ENCODE results near the gene CLIC5. TPM values are rescaled to one million over a fixed set of nuclear protein-coding genes. Genes with fewer than 3 reads are reported as not detected.

The CLIC5 gene
- polyA plus RNA-seq, 1 donor from 2014 or later = 0.22 TPM

- Histone ChIP-seq H2AFZ (ENCODE audit: low read depth, low read length) (no peak overlapping the region), H3K9ac (ENCODE audit: low read length) (no peak overlapping the region), H3K79me2 (replicated peaks; ENCODE audit: insufficient read depth, low read length) (no peaks in the 10 kb centered on the region), H3K4me3 (ENCODE audit: low read length) (no peak overlapping the region), H4K20me1 (ENCODE audit: insufficient read depth) (no peaks in the 10 kb centered on the region), H3K9me2 (ENCODE audit: insufficient read depth, low read length) (no peaks in the 10 kb centered on the region), H3K9me3 (ENCODE audit: low read length) (no peaks in the 10 kb centered on the region), H3K27me3 (ENCODE audit: insufficient read depth, low read depth, low read length) (no peaks in the 10 kb centered on the region), H3K36me3 (ENCODE audit: insufficient read depth, low read length) (no peaks in the 10 kb centered on the region), H3K4me2 (ENCODE audit: low read length) (no peak overlapping the region), H3F3A (ENCODE audit: insufficient read depth, low read length, poor library complexity, severe bottlenecking) (no peaks in the 10 kb centered on the region), H3K27ac (ENCODE audit: low read length) (no peak overlapping the region)
- TF ChIP-seq MXI1 (conservative IDR thresholded peaks at IDR 0.05; ENCODE audit: poor library complexity, severe bottlenecking) = no peak
- TF ChIP-seq REST (IDR thresholded peaks at IDR 0.05; ENCODE audit: borderline replicate concordance) = no peak
These were observed 142.8 kb downstream of the CLIC5 start for GRCh38 chr6:45872827-45873365.

- H3K27me3 ChIP-seq (ENCODE audit: insufficient read depth, low read depth, low read length) = no peaks in the 10 kb centered on the region
- TF ChIP-seq SMC3 (conservative IDR thresholded peaks at IDR 0.05; ENCODE audit: poor library complexity) (no peak), POLR2AphosphoS5 (IDR thresholded peaks at IDR 0.05) (no peak), EZH2 (IDR thresholded peaks at IDR 0.05; ENCODE audit: borderline replicate concordance, insufficient read depth, low read length, poor library complexity, severe bottlenecking) (no peak), EP300 (conservative IDR thresholded peaks at IDR 0.05; ENCODE audit: poor library complexity, severe bottlenecking) (no peak), RAD21 (conservative IDR thresholded peaks at IDR 0.05) (no peak), REST (IDR thresholded peaks at IDR 0.05; ENCODE audit: borderline replicate concordance) (no peak), CTCF (IDR thresholded peaks at IDR 0.05; ENCODE audit: poor library complexity, severe bottlenecking) (no peak), TAF1 (IDR thresholded peaks at IDR 0.05; ENCODE audit: low read depth) (no peak)
- H3F3A ChIP-seq (ENCODE audit: insufficient read depth, low read length, poor library complexity, severe bottlenecking) = no peaks in the 10 kb centered on the region
- H3K9ac ChIP-seq (ENCODE audit: low read length) = no peak overlapping the region
- no peaks in the 10 kb centered on the region for H3K9me3 ChIP-seq (ENCODE audit: low read length)
- H3K36me3 ChIP-seq (ENCODE audit: insufficient read depth, low read length) = no peaks in the 10 kb centered on the region
- H4K20me1 ChIP-seq (ENCODE audit: insufficient read depth) = no peaks in the 10 kb centered on the region
- H3K79me2 ChIP-seq (replicated peaks; ENCODE audit: insufficient read depth, low read length) = no peaks in the 10 kb centered on the region
- no peak overlapping the region for H3K27ac ChIP-seq (ENCODE audit: low read length)
- H3K4me3 ChIP-seq (ENCODE audit: low read length) = no peak overlapping the region
- H2AFZ ChIP-seq (ENCODE audit: low read depth, low read length) = no peak overlapping the region
- H3K4me2 ChIP-seq (ENCODE audit: low read length) = no peak overlapping the region
- H3K9me2 ChIP-seq (ENCODE audit: insufficient read depth, low read length) = no peaks in the 10 kb centered on the region
These were observed 145.1 kb downstream of the CLIC5 start for GRCh38 chr6:45870531-45870930.
